Measurements from ENCODE around the gene METTL13. TPM values are rescaled to one million over a fixed set of nuclear protein-coding genes. Genes with fewer than 3 reads are reported as not detected.

METTL13 gene
- total and polyA plus RNA-seq, 2 of the 8 experiments (the other 6 are each of a cell fraction or from before 2014, with no cell fraction given) = 38.1 to 66.3 TPM

- no peak for TF ChIP-seq BCL11A (IDR thresholded peaks at IDR 0.05; ENCODE audit: low read depth in 2 of 2, low read length in 2 of 2)
- no peak for TF ChIP-seq HDAC6 (IDR thresholded peaks at IDR 0.05; ENCODE audit: low read depth, low read length)
- no peak for TF ChIP-seq EGR1 (IDR thresholded peaks at IDR 0.05; ENCODE audit: borderline replicate concordance, low read depth, low read length)
- TF ChIP-seq MAFK (IDR thresholded peaks at IDR 0.05; ENCODE audit: low read depth, low read length) = no peak
- no peak for TF ChIP-seq TAF1 (IDR thresholded peaks at IDR 0.05; ENCODE audit: low read depth, low read length)
- TF ChIP-seq SAP30 (IDR thresholded peaks at IDR 0.05; ENCODE audit: insufficient read depth, insufficient replicate concordance, low read length) = no peak
- TF ChIP-seq CTBP2 (IDR thresholded peaks at IDR 0.05; ENCODE audit: borderline replicate concordance, insufficient read depth, insufficient read length, low read length) = no peak
- TF ChIP-seq TEAD4 (IDR thresholded peaks at IDR 0.05; ENCODE audit: low read depth, low read length) = no peak
- TF ChIP-seq SP2 (IDR thresholded peaks at IDR 0.05; ENCODE audit: low read length) = no peak
Observed at GRCh38 chr1:171792656-171793369, 11.4 kb downstream of the METTL13 start (continued).
